WI38 (cell line): ENCODE measurements around the gene OLA1.

ENCODE experiments used
- H3K4me3 ChIP-seq: 2 replicates; pipeline ENCODE4 v1.5.1; 2011; ENCODE audit warnings: low read depth, mild to moderate bottlenecking, control low read depth, low read length
- CTCF ChIP-seq: IDR thresholded peaks from 2 replicates; pipeline ENCODE4 v1.5.1; 2012; ENCODE audit warnings: low read depth, mild to moderate bottlenecking, control low read depth, low read length

OLA1 gene

GRCh38 chr2:174245065-174245464, 3.3 kb downstream of the OLA1 start:
- no peak overlapping the region for H3K4me3 ChIP-seq
- TF ChIP-seq CTCF, result no peak

DNA sequence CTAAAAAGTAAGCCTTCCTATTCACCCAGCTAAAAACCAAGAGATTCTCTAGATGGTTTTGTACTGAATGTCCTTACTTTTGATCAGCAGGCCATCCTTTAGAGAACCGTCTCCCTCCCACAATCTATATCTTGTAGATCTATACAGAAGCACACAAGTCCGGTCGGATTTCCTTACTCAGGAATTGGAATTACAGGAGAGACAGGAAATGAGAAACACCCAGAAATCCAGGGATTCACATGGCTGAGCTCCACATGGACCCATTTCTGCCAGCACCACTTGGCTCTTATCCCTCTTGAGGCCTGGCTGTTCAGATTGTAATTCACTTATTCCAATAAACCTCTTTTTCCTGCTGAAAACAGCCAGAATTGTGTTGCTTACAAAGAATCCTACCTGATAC, 4.5 kb downstream of the OLA1 start:
- no peak for TF ChIP-seq CTCF
- H3K4me3 ChIP-seq, result no peak overlapping the region

- no peak for TF ChIP-seq CTCF
- no peak overlapping the region for H3K4me3 ChIP-seq
Measured at GRCh38 chr2:174240097-174240496, 8.2 kb downstream of the OLA1 start.

GRCh38 chr2:174236429-174236828, 11.9 kb downstream of the OLA1 start:
- H3K4me3 ChIP-seq, result no peak overlapping the region
- no peak for TF ChIP-seq CTCF

DNA sequence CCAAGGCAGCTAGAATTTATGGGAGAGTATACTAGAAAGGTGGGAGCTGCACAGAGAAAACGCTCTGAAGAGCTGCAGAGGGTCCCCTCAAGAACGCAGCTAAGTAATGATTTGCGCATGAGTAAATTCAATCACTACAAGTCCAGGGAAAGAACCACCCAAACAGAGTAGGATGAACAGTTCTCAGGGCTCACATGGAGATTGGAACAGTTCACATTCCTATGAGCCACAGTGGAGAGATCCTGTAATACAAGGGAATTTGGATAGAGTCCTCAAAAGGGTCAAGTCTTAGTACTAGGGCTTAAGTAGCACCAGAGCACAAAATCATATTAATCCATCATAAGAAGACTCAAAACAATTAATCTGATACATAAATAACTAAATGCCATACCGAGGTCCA, 12.7 kb downstream of the OLA1 start:
- H3K4me3 ChIP-seq, result no peak overlapping the region
- no peak for TF ChIP-seq CTCF

- no peak overlapping the region for H3K4me3 ChIP-seq
- TF ChIP-seq CTCF, result no peak
Measured at GRCh38 chr2:174233771-174234275, 14.5 kb downstream of the OLA1 start.

- no peak overlapping the region for H3K4me3 ChIP-seq
- TF ChIP-seq CTCF, result no peak
Measured at GRCh38 chr2:174227748-174228147, 20.6 kb downstream of the OLA1 start.
